Kidney epithelial cell (primary cell): ENCODE data around the gene RNU7-1. TPM values are rescaled to one million over a fixed set of nuclear protein-coding genes. Genes with fewer than 3 reads are reported as not detected.

Experiments used
- DNase-seq: peaks from one replicate; pipeline ENCODE4 v3.0.0-alpha.2; 2010; ENCODE audit warnings: low read depth
- H3K27me3 ChIP-seq: 2 replicates; pipeline ENCODE4 v1.6.0; 2011; ENCODE audit warnings: low read length; ENCODE audit not compliant: control insufficient read depth, insufficient read depth
- H3K36me3 ChIP-seq: 2 replicates; pipeline ENCODE4 v1.5.1; 2011; ENCODE audit warnings: low read length; ENCODE audit not compliant: control insufficient read depth, insufficient read depth
- H3K4me3 ChIP-seq: 2 replicates; pipeline ENCODE4 v1.5.1; 2011; ENCODE audit warnings: low read depth, mild to moderate bottlenecking, control low read depth, low read length
- CTCF ChIP-seq: IDR thresholded peaks from 2 replicates; pipeline ENCODE4 v1.5.1; 2011; ENCODE audit warnings: mild to moderate bottlenecking, moderate library complexity, low read length, control low read depth, inconsistent platforms; ENCODE audit not compliant: insufficient read depth, poor library complexity, severe bottlenecking
- total RNA-seq: library from RNA; depleted of rRNA; stranded (reverse); fragments of >200 nt; gene quantifications from 2 replicates; pipeline ENCODE4 v1.2.3, GENCODE V29; 2015

RNU7-1 gene
- total RNA-seq, 1 donor from 2014 or later: not detected

GRCh38 chr12:6912164-6912935 is 31.3 kb upstream of the RNU7-1 start:
- Histone ChIP-seq H3K36me3 (no peaks in the 10 kb centered on the region), H3K27me3 (no peaks in the 10 kb centered on the region), H3K4me3 (no peak overlapping the region)
- DNase-seq: no peak
- TF ChIP-seq CTCF: no peak

GRCh38 chr12:6914246-6914946 is 29.2 kb upstream of the RNU7-1 start, which contains the start of gene ENO2:
TSS of gene ENO2 (plus strand) at chr12:6914580. CDS start at chr12:6915833, 1,253 bp downstream.
- H3K4me3 ChIP-seq: peak within 1 kb of the TSS; percentile 75
- no peaks in the 10 kb centered on the region for H3K36me3 ChIP-seq
- DNase-seq: no peak

GRCh38 chr12:6914947-6915788 is 28.4 kb upstream of the RNU7-1 start:
- Histone ChIP-seq H3K4me3 (peak overlapping the region; percentile 75), H3K27me3 (no peaks in the 10 kb centered on the region), H3K36me3 (no peaks in the 10 kb centered on the region)
- no peak for DNase-seq
- TF ChIP-seq CTCF: no peak

More at GRCh38 chr12:6914246-6914946, 29.2 kb upstream of the RNU7-1 start, which contains the start of gene ENO2:
- H3K27me3 ChIP-seq: no peaks in the 10 kb centered on the region
- no peak for TF ChIP-seq CTCF

GRCh38 chr12:6915789-6916285 is 27.8 kb upstream of the RNU7-1 start:
- H3K4me3 ChIP-seq: no peak overlapping the region

More at GRCh38 chr12:6915789-6916285, 27.8 kb upstream of the RNU7-1 start:
- H3K27me3 ChIP-seq: no peaks in the 10 kb centered on the region
- DNase-seq: no peak
- TF ChIP-seq CTCF: no peak
- no peaks in the 10 kb centered on the region for H3K36me3 ChIP-seq
